Peyer's patch (tissue), 4 donors: Measurements from ENCODE around the gene UQCR11. TPM values are rescaled to one million over a fixed set of nuclear protein-coding genes. Genes with fewer than 3 reads are reported as not detected.
"Not testable (repeated sequence)": the region's sequence is repeated elsewhere in the genome, so short reads cannot be mapped to it uniquely, and the experiment has no call there.

ENCODE experiments used
- DNase-seq, 3 donors: peaks; one replicate each; pipeline ENCODE4 v3.0.0-alpha.2; 2017 to 2019
- H3K27ac ChIP-seq, 4 donors: fragments of 200-600 bp; sonication (generic); one replicate each; pipeline ENCODE4 v1.5.1; 2016 to 2019
- H3K27me3 ChIP-seq, 2 donors: fragments of 200-600 bp; sonication (generic); one replicate each; pipeline ENCODE4 v1.5.1; 2019
- H3K36me3 ChIP-seq, 3 donors: fragments of 200-600 bp; sonication (generic); one replicate each; pipeline ENCODE4 v1.5.1; 2016 to 2019
- H3K4me1 ChIP-seq, 4 donors: fragments of 200-600 bp; sonication (generic); one replicate each; pipeline ENCODE4 v1.5.1; 2016 to 2019
- H3K4me3 ChIP-seq, 4 donors: fragments of 200-600 bp; sonication (generic); 1 replicate in 3 of 4; 2 replicates in 1 of 4; pipeline ENCODE4 v1.5.1; 2016 to 2019; ENCODE audit warnings: mild to moderate bottlenecking in 1 of 4
- H3K9me3 ChIP-seq, 4 donors: fragments of 200-600 bp; sonication (generic); one replicate each; pipeline ENCODE4 v1.5.1; 2016 to 2019; ENCODE audit warnings: mild to moderate bottlenecking in 1 of 4
- CTCF ChIP-seq, 6 experiments: fragments of 450-650 bp in 4 of 6; fragments of 200-600 bp in 2 of 6; sonication (generic) in 1 of 6; IDR thresholded peaks; one replicate each; pipeline ENCODE4 v1.5.1; 2017 to 2019; ENCODE audit warnings: antibody characterized with exemption in 6 of 6, mild to moderate bottlenecking in 3 of 6, moderate library complexity in 1 of 6
- POLR2A ChIP-seq, 2 donors: fragments of 450-650 bp; IDR thresholded peaks; one replicate each; pipeline ENCODE4 v1.5.1; 2017; ENCODE audit warnings: antibody characterized with exemption in 2 of 2, mild to moderate bottlenecking in 2 of 2, moderate library complexity in 2 of 2
- total RNA-seq, 4 donors: library from RNA; depleted of rRNA; stranded (reverse); fragments of >200 nt; gene quantifications; one replicate each; pipeline ENCODE4 v1.1.0, GENCODE V29; 2016

The UQCR11 gene
- total RNA-seq, 4 donors from 2014 or later = 59.8 to 122 (median 94.3) TPM

GRCh38 chr19:1644070-1644469 is 38.8 kb upstream of the UQCR11 start:
- Histone ChIP-seq H3K9me3 (no peaks in the 10 kb centered on the region), H3K4me3 (no peak overlapping the region), H3K4me1 (peaks cover 0 to 6% (median under 1%) of the 10 kb centered on the region in 4 donors), H3K36me3 (peaks cover 0 to 55% (median 0%) of the 10 kb centered on the region in 3 donors), H3K27ac (no peak overlapping the region), H3K27me3 (no peaks in the 10 kb centered on the region)
- TF ChIP-seq CTCF (IDR thresholded peaks at IDR 0.05) (no peak), POLR2A (IDR thresholded peaks at IDR 0.05) (no peak)
- no peak for DNase-seq

GRCh38 chr19:1640893-1641448 is 35.7 kb upstream of the UQCR11 start:
- H3K9me3 ChIP-seq, H3K4me3 ChIP-seq, DNase-seq, H3K27me3 ChIP-seq, H3K27ac ChIP-seq, H3K4me1 ChIP-seq: not testable (repeated sequence)
- peaks cover 0 to 63% (median 0%) of the 10 kb centered on the region in 3 donors for H3K36me3 ChIP-seq

- Histone ChIP-seq H3K4me1 (peaks cover 0 to 17% (median 3%) of the 10 kb centered on the region in 4 donors), H3K36me3 (peaks cover 0 to 41% (median 0%) of the 10 kb centered on the region in 3 donors), H3K27me3 (no peaks in the 10 kb centered on the region), H3K4me3 (no peak overlapping the region), H3K27ac (no peak overlapping the region), H3K9me3 (no peaks in the 10 kb centered on the region)
- DNase-seq = no peak
- TF ChIP-seq POLR2A (IDR thresholded peaks at IDR 0.05) = no peak
- TF ChIP-seq CTCF (IDR thresholded peaks at IDR 0.05) = no peak
Measured at GRCh38 chr19:1636325-1637236, 31.3 kb upstream of the UQCR11 start.

- H3K27me3 ChIP-seq = no peaks in the 10 kb centered on the region
- DNase-seq = no peak
- H3K4me1 ChIP-seq = peaks cover 0 to 17% (median 3%) of the 10 kb centered on the region in 4 donors
- TF ChIP-seq CTCF (IDR thresholded peaks at IDR 0.05) = no peak
- no peak for TF ChIP-seq POLR2A (IDR thresholded peaks at IDR 0.05)
- no peak overlapping the region for H3K4me3 ChIP-seq
- H3K27ac ChIP-seq = no peak overlapping the region
- H3K36me3 ChIP-seq = peaks cover 0 to 52% (median 0%) of the 10 kb centered on the region in 3 donors
- no peaks in the 10 kb centered on the region for H3K9me3 ChIP-seq
Measured at GRCh38 chr19:1634938-1635243, 29.6 kb upstream of the UQCR11 start.

- Histone ChIP-seq H3K27ac (peak overlapping the region in 1 of 4 donors; percentile 95), H3K9me3 (no peaks in the 10 kb centered on the region), H3K4me1 (peaks cover 0 to 17% (median 3%) of the 10 kb centered on the region in 4 donors), H3K36me3 (peaks cover 0 to 56% (median 0%) of the 10 kb centered on the region in 3 donors), H3K4me3 (no peak overlapping the region), H3K27me3 (no peaks in the 10 kb centered on the region)
- no peak for TF ChIP-seq CTCF (IDR thresholded peaks at IDR 0.05)
- no peak for TF ChIP-seq POLR2A (IDR thresholded peaks at IDR 0.05)
- DNase-seq = no peak
Measured at GRCh38 chr19:1634242-1634937, 29.1 kb upstream of the UQCR11 start.
